Vagina (tissue), 2 donors: ENCODE data around the gene ZBTB40. TPM values are rescaled to one million over a fixed set of nuclear protein-coding genes. Genes with fewer than 3 reads are reported as not detected.

Source experiments
- DNase-seq, 2 donors: peaks; one replicate each; pipeline ENCODE4 v3.0.0-alpha.2; 2017; ENCODE audit errors: extremely low spot score in 2 of 2
- H3K27ac ChIP-seq: fragments of 200-600 bp; sonication (generic); one replicate; pipeline ENCODE4 v1.5.1; 2019
- H3K27me3 ChIP-seq: fragments of 200-600 bp; sonication (generic); one replicate; pipeline ENCODE4 v1.5.1; 2019
- H3K36me3 ChIP-seq, 2 donors: fragments of 200-600 bp; sonication (generic); one replicate each; pipeline ENCODE4 v1.5.1; 2017 to 2019
- H3K4me1 ChIP-seq: fragments of 200-600 bp; sonication (generic); one replicate; pipeline ENCODE4 v1.5.1; 2019
- H3K4me3 ChIP-seq, 2 donors: fragments of 200-600 bp; sonication (generic); 1 replicate in 1 of 2; 2 replicates in 1 of 2; pipeline ENCODE4 v1.5.1; 2016 to 2019
- H3K9me3 ChIP-seq: fragments of 200-600 bp; sonication (generic); one replicate; pipeline ENCODE4 v1.5.1; 2019
- POLR2A ChIP-seq, 2 donors: fragments of 450-650 bp; IDR thresholded peaks; one replicate each; pipeline ENCODE4 v1.6.1; 2017; ENCODE audit warnings: antibody characterized with exemption in 2 of 2, mild to moderate bottlenecking in 2 of 2, moderate library complexity in 2 of 2
- POLR2AphosphoS5 ChIP-seq, 2 donors: sonication (generic); formaldehyde crosslinking; IDR thresholded peaks; one replicate each; pipeline ENCODE4 v1.9.0; 2017; ENCODE audit warnings: antibody characterized with exemption in 2 of 2, mild to moderate bottlenecking in 2 of 2, low read depth in 1 of 2; ENCODE audit not compliant: insufficient read depth in 1 of 2
- intact Hi-C: fragments of 100-400 bp; cut with DNase I; formaldehyde crosslinking; loops from one replicate; pipeline ENCODE4 v1.15.1; 2023
- total RNA-seq: library from RNA; depleted of rRNA; stranded (reverse); fragments of >200 nt; gene quantifications from one replicate; pipeline ENCODE4 v1.2.3, GENCODE V29; 2016
- TF ChIP-seq, protein P1 (sequence below), 3 experiments: fragments of 450-650 bp in 2 of 3; fragments of 200-600 bp in 1 of 3; sonication (generic) in 1 of 3; IDR thresholded peaks; one replicate each; pipeline ENCODE4 v1.5.1; 2017 to 2019; ENCODE audit warnings: antibody characterized with exemption in 3 of 3, mild to moderate bottlenecking in 2 of 3, moderate library complexity in 2 of 3

Gene ZBTB40
- total RNA-seq, 1 donor from 2014 or later = 14.7 TPM

DNA sequence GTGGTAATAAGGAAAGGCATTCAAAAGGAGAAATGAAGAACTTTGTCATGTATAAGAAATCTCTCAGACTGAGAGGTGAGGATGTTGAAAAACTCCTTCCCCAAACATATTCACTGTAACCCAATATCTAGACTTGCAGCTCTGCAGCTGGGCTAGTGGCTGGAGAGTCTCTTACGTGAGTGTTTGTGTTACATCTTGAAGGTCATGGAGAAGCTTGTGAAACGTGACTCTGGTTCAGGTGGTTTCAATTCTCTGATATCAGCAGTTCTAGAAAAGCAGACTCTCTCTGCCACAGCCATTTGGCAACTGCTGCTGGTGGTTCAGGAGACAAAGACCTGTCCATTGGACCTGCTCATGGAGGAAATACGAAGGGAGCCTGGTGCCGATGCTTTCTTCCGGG is 56.7 kb downstream of the ZBTB40 start:
- intact Hi-C loops = no loop called here
- H3K4me1 ChIP-seq = no peaks in the 10 kb centered on the region
- DNase-seq = no peak
- H3K4me3 ChIP-seq = no peak overlapping the region
- no peaks in the 10 kb centered on the region for H3K9me3 ChIP-seq
- TF ChIP-seq POLR2AphosphoS5 (IDR thresholded peaks at IDR 0.05; ENCODE audit: insufficient read depth in 1 of 2, low read depth in 1 of 2) (no peak), POLR2A (IDR thresholded peaks at IDR 0.05) (no peak)
- TF ChIP-seq, protein P1, sequence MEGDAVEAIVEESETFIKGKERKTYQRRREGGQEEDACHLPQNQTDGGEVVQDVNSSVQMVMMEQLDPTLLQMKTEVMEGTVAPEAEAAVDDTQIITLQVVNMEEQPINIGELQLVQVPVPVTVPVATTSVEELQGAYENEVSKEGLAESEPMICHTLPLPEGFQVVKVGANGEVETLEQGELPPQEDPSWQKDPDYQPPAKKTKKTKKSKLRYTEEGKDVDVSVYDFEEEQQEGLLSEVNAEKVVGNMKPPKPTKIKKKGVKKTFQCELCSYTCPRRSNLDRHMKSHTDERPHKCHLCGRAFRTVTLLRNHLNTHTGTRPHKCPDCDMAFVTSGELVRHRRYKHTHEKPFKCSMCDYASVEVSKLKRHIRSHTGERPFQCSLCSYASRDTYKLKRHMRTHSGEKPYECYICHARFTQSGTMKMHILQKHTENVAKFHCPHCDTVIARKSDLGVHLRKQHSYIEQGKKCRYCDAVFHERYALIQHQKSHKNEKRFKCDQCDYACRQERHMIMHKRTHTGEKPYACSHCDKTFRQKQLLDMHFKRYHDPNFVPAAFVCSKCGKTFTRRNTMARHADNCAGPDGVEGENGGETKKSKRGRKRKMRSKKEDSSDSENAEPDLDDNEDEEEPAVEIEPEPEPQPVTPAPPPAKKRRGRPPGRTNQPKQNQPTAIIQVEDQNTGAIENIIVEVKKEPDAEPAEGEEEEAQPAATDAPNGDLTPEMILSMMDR (IDR thresholded peaks at IDR 0.05) = no peak
- peaks cover 0 to 74% of the 10 kb centered on the region in 2 donors for H3K36me3 ChIP-seq
- no peak overlapping the region for H3K27ac ChIP-seq
- H3K27me3 ChIP-seq = no peaks in the 10 kb centered on the region

DNA sequence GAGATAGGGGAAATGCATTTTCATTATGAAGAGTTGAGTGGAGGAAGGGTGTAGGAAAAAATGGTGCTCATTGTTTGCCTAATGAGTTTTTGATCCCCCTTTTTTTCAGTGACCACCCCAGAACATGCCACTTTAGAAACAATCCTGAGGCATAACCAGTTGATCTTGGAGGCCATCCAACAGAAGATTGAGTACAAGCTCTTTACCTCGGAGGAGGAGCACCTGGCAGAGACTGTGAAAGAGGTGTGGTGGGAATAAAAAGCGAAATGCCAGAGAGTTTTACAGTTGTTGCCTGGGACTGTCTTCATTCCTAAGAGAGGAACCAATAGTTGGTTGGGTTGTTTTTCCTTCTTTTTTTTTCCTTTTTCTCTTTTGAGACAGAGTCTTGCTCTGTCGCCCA is 57.3 kb downstream of the ZBTB40 start:
- no peaks in the 10 kb centered on the region for H3K27me3 ChIP-seq
- TF ChIP-seq POLR2A (IDR thresholded peaks at IDR 0.05) (no peak), POLR2AphosphoS5 (IDR thresholded peaks at IDR 0.05; ENCODE audit: insufficient read depth in 1 of 2, low read depth in 1 of 2) (no peak)
- TF ChIP-seq, protein P1 (IDR thresholded peaks at IDR 0.05) = no peak
- H3K36me3 ChIP-seq = peaks cover 0 to 81% of the 10 kb centered on the region in 2 donors
- H3K27ac ChIP-seq = no peak overlapping the region
- H3K9me3 ChIP-seq = no peaks in the 10 kb centered on the region
- H3K4me1 ChIP-seq = no peaks in the 10 kb centered on the region
- no peak for DNase-seq
- intact Hi-C loops = no loop called here
- H3K4me3 ChIP-seq = no peak overlapping the region

- no peaks in the 10 kb centered on the region for H3K27me3 ChIP-seq
- H3K4me1 ChIP-seq = no peaks in the 10 kb centered on the region
- intact Hi-C loops = no loop called here
- H3K36me3 ChIP-seq = peaks cover 0 to 89% of the 10 kb centered on the region in 2 donors
- DNase-seq = no peak
- H3K27ac ChIP-seq = no peak overlapping the region
- TF ChIP-seq POLR2A (IDR thresholded peaks at IDR 0.05) = no peak
- no peak overlapping the region for H3K4me3 ChIP-seq
- no peaks in the 10 kb centered on the region for H3K9me3 ChIP-seq
Observed at GRCh38 chr1:22509815-22510214, 58.2 kb downstream of the ZBTB40 start.

DNA sequence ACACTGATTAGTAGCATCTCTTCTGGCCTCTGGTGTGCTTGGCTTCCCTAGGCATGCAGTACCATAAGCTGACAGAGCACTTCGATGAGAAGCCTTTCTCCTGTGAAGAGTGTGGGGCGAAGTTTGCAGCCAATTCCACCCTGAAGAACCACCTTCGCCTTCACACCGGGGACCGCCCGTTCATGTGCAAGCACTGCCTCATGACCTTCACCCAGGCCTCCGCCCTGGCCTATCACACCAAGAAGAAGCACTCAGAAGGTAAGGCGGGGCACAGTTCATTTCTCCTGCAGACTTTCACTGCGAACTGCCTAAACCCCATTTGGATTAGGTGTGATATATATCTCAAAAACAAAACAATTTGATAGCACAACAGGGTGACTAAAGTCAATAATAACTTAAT is 61.2 kb downstream of the ZBTB40 start:
- Histone ChIP-seq H3K4me3 (no peak overlapping the region), H3K4me1 (no peaks in the 10 kb centered on the region), H3K9me3 (no peaks in the 10 kb centered on the region), H3K27ac (no peak overlapping the region), H3K27me3 (no peaks in the 10 kb centered on the region), H3K36me3 (peaks cover 0 to 83% of the 10 kb centered on the region in 2 donors)
- no peak for DNase-seq
- intact Hi-C loops = no loop called here
- no peak for TF ChIP-seq POLR2AphosphoS5 (IDR thresholded peaks at IDR 0.05; ENCODE audit: insufficient read depth in 1 of 2, low read depth in 1 of 2)
- TF ChIP-seq, protein P1 (IDR thresholded peaks at IDR 0.05) = no peak
- no peak for TF ChIP-seq POLR2A (IDR thresholded peaks at IDR 0.05)

DNA sequence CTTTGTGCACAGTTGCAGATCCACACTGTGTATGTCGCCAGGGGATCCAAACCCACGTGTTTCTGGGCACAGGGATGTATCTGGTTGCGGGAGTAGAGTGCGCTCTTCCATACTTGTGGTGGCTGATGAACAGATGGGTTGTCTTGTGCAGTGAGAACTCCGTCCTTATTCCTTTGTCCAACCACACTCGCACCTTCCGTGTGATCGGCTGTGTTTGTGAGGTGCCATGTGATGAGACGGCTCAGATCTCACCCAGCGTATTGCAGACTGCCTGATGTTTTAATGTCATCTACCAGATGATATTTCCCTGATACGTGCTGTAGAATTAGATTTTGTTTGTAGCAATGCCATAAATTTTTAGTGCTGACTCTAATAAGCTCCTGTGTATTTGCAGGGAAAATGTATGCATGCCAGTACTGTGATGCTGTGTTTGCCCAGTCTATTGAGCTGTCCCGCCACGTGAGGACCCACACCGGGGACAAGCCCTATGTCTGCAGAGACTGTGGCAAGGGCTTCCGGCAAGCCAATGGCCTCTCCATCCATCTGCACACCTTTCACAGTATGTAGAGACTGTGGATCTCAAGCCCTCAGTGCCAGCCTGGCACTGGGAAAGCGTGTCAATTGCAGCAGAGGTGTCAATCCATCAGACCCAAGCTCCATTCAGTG is 65.4 kb downstream of the ZBTB40 start:
- intact Hi-C loops = no loop called here
- no peaks in the 10 kb centered on the region for H3K9me3 ChIP-seq
- TF ChIP-seq POLR2A (IDR thresholded peaks at IDR 0.05) (no peak), POLR2AphosphoS5 (IDR thresholded peaks at IDR 0.05; ENCODE audit: insufficient read depth in 1 of 2, low read depth in 1 of 2) (no peak)
- TF ChIP-seq, protein P1 (IDR thresholded peaks at IDR 0.05) = no peak
- no peaks in the 10 kb centered on the region for H3K4me1 ChIP-seq
- H3K4me3 ChIP-seq = no peak overlapping the region
- DNase-seq = no peak
- peaks cover 0 to 88% of the 10 kb centered on the region in 2 donors for H3K36me3 ChIP-seq
- H3K27me3 ChIP-seq = no peaks in the 10 kb centered on the region
- no peak overlapping the region for H3K27ac ChIP-seq
